IPS-NIHi7 (cell line): Measurements from ENCODE around the gene NPHP4.

ENCODE experiments used
- DNase-seq: peaks from one replicate; pipeline ENCODE4 v3.0.0; 2012; ENCODE audit warnings: mixed read lengths; ENCODE audit errors: extremely low spot score

The NPHP4 gene

GRCh38 chr1:5831600-5832335, 160.5 kb downstream of the NPHP4 start:
- no peak for DNase-seq

GRCh38 chr1:5830771-5831599, 161.2 kb downstream of the NPHP4 start:
- peak; percentile 94 for DNase-seq

GRCh38 chr1:5829414-5829813, 162.8 kb downstream of the NPHP4 start:
- DNase-seq = no peak

GRCh38 chr1:5828308-5828935, 163.8 kb downstream of the NPHP4 start:
- DNase-seq = no peak

GRCh38 chr1:5827516-5827915, 164.7 kb downstream of the NPHP4 start:
- no peak for DNase-seq

- DNase-seq = no peak
These were observed 165.6 kb downstream of the NPHP4 start for GRCh38 chr1:5826601-5827000.

GRCh38 chr1:5822726-5823125, 169.5 kb downstream of the NPHP4 start:
- DNase-seq = no peak

- DNase-seq = no peak
These were observed 170.0 kb downstream of the NPHP4 start for GRCh38 chr1:5822266-5822665.

GRCh38 chr1:5821540-5822176, 170.6 kb downstream of the NPHP4 start:
- DNase-seq = no peak

GRCh38 chr1:5820026-5820421, 172.2 kb downstream of the NPHP4 start:
- DNase-seq = no peak

- DNase-seq = no peak
These were observed 172.7 kb downstream of the NPHP4 start for GRCh38 chr1:5819391-5820025.

- no peak for DNase-seq
These were observed 173.5 kb downstream of the NPHP4 start for GRCh38 chr1:5818755-5819154.

- no peak for DNase-seq
These were observed 176.5 kb downstream of the NPHP4 start for GRCh38 chr1:5815716-5816115.

- no peak for DNase-seq
These were observed 177.0 kb downstream of the NPHP4 start for GRCh38 chr1:5815211-5815610.

- no peak for DNase-seq
These were observed 178.1 kb downstream of the NPHP4 start for GRCh38 chr1:5814046-5814619.

GRCh38 chr1:5813480-5813879, 178.7 kb downstream of the NPHP4 start:
- DNase-seq = no peak
